ENCODE measurements around the gene GP1BA. TPM values are rescaled to one million over a fixed set of nuclear protein-coding genes. Genes with fewer than 3 reads are reported as not detected.

The GP1BA gene
- not detected in 2 replicates for total RNA-seq

GRCh38 chr17:4931963-4932362, at the start of gene GP1BA:
TSS of gene GP1BA (plus strand) at chr17:4932277. CDS start at chr17:4932605, 328 bp downstream.

DNA sequence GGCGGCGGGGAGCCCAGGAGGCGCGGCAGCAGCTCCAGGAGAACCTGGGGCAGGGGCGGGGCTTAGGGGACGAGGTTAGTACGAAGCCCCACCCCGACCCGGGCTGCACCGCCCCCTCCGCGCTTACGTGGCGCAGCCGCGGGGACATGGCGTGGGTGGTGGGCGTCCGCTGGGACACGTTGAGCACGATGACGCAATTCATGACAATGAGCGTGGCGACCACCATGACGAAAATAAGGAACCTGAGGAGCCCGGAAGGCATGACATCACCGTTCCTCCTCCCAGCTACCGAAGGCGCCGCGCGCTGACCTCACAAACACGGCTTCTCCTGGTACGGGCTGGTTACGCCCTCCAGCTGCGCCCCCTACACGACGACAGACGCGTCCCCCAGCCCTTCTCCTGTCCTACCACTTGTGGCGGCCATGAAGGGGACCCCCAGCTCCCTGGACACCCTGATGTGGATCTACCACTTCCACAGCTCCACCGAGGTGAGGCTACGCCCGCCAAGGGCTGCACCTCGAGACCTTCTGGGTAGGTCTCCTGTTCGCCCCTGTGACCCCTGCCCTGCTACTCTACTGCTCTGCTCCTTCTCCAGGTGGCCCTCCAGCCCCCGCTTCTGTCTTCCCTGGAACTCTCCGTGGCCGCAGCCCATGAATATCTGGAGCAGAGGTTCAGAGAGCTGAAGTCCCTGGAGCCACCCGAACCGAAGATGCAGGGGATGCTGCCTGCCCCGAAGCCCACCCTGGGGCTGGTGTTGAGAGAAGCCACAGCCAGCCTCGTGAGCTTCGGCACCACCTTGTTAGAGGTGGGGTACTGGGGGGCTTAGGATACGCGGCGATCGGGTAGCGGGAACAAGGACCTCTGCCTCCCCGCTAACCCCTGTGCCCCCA, 32.5 kb upstream of the GP1BA start, which contains the start of gene C17orf107:
C17orf107 (plus strand) TSS at position 196 of the 890 bp plus-strand sequence; CDS start at position 423, 227 bp downstream.

DNA sequence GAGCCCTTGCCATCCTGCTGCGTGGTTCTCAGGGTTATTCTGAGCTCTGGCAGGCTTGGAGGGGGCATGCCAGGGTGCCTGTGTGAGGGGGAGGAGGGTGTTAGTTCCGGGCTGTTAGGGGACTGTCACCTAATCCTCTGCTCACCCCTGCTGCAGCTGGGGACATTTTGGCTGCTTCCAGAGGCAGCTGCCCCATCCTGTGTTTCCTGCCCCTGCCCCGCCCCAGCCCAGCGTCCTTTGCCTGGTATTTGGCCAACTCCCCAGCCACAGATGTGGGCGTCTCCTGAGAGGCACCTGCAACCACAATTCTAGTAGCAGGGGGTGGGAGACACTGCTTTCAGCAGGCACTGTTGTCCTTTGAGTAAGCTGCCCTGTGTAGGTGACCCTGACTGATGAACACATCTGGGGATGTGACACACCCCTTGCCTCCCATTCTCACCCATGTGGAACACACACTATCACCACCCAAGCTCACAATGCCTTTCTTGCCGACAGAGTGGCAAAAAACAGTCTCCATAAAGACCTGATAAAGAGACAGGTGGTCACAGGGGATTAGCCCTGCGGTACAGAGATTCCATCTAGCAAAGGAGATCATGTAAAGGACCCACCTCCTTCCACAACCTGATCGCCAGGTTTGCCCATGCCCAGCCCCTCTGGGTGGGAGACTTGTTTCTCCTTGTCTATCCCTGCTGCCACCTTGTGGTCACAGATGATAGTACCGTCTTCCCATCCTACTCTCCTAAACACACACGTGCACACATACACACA, 28.8 kb upstream of the GP1BA start, which contains the start of gene CHRNE:
CHRNE (minus strand) TSS at position 48 of the 768 bp plus-strand sequence; CDS start at position 13, 35 bp downstream.

GRCh38 chr17:4939796-4940554, 7.9 kb downstream of the GP1BA start, which contains the start of the genes RNF167 and SLC25A11:
TSS of gene RNF167 (plus strand) at chr17:4940268. CDS start at chr17:4940910, 642 bp downstream.
TSS of gene SLC25A11 (minus strand) at chr17:4940046. CDS start at chr17:4939910, 136 bp downstream.

GRCh38 chr17:4948166-4948930, 16.3 kb downstream of the GP1BA start, which contains the start of gene PFN1:
TSS of gene PFN1 (minus strand) at chr17:4948530. CDS start at chr17:4948394, 136 bp downstream.

DNA sequence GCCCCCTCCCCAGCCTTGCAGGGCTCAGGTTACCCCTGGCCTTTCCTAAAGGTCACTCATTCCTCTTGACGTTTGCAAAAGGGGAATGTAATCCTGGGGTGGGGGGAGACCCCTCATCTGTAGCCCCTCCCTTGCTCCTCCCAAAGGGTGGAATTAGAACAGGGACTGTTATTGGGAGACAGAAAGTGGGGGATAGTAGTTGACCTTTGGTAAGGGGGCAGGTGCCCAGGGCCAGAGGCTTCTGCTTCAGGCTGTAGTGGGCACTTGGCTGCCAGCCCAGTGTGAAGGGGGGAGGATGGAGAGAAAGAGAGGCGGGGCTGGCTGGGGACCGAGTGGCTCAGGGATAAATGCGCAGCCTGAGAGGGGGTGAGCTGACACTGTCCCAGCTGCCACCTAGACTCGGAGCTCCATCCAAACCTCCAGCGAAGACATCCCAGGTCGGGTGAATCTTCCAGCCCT, 18.7 kb downstream of the GP1BA start, which contains the start of gene ENO3:
ENO3 (plus strand) TSS at position 374 of the 459 bp plus-strand sequence. CDS start 711 bp downstream, outside the sequence.

GRCh38 chr17:4967539-4968485, 35.7 kb downstream of the GP1BA start, which contains the start of gene SPAG7:
TSS of gene SPAG7 (minus strand) at chr17:4967817. CDS start at chr17:4967804, 13 bp downstream.

Other genes with a start within 250 kb of the GP1BA start
- gene PELP1, start 228.1 kb upstream of the GP1BA start, total RNA-seq = 31.1 and 36.1 TPM in 2 replicates
- gene ARRB2, start 221.6 kb upstream of the GP1BA start, total RNA-seq = 3.8 and 4.6 TPM in 2 replicates
- 14.0 and 15.9 TPM in 2 replicates for gene MED11, start 200.8 kb upstream of the GP1BA start, total RNA-seq
- 0.15 and 0.33 TPM in 2 replicates for gene ZMYND15, start 192.4 kb upstream of the GP1BA start, total RNA-seq
- gene CXCL16, start 192.3 kb upstream of the GP1BA start, total RNA-seq = 2.0 TPM in 1 of 2 replicates, not detected in the other
- not detected in 2 replicates for gene TM4SF5, start 160.4 kb upstream of the GP1BA start, total RNA-seq
- gene VMO1, start 145.9 kb upstream of the GP1BA start, total RNA-seq = 0.83 and 1.0 TPM in 2 replicates
- gene GLTPD2, start 143.3 kb upstream of the GP1BA start, total RNA-seq = not detected in 2 replicates
- gene PSMB6, start 136.1 kb upstream of the GP1BA start, total RNA-seq = 97.4 and 218 TPM in 2 replicates
- gene PLD2, start 125.1 kb upstream of the GP1BA start, total RNA-seq = 29.8 and 30.1 TPM in 2 replicates
- gene MINK1, start 98.9 kb upstream of the GP1BA start, total RNA-seq = 39.4 and 40.6 TPM in 2 replicates
- gene C17orf107, start 32.7 kb upstream of the GP1BA start, total RNA-seq = 1.9 and 5.0 TPM in 2 replicates
- 0.87 and 1.2 TPM in 2 replicates for gene CHRNE, start 29.2 kb upstream of the GP1BA start, total RNA-seq
- 49.3 and 52.8 TPM in 2 replicates for gene SLC25A11, start 7.8 kb downstream of the GP1BA start, total RNA-seq
- 24.0 and 30.8 TPM in 2 replicates for gene RNF167, start 8.0 kb downstream of the GP1BA start, total RNA-seq
- 605 and 662 TPM in 2 replicates for gene PFN1, start 16.3 kb downstream of the GP1BA start, total RNA-seq
- gene ENO3, start 18.8 kb downstream of the GP1BA start, total RNA-seq = 2.3 and 3.6 TPM in 2 replicates
- gene SPAG7, start 35.5 kb downstream of the GP1BA start, total RNA-seq = 43.2 and 56.1 TPM in 2 replicates
- 16.7 and 20.3 TPM in 2 replicates for gene CAMTA2, start 55.4 kb downstream of the GP1BA start, total RNA-seq
- gene INCA1, start 65.2 kb downstream of the GP1BA start, total RNA-seq = 0.66 TPM in 1 of 2 replicates, not detected in the other
- gene KIF1C, start 65.7 kb downstream of the GP1BA start, total RNA-seq = 65.3 and 110 TPM in 2 replicates
- gene SLC52A1, start 103.1 kb downstream of the GP1BA start, total RNA-seq = under 0.01 TPM in 1 of 2 replicates, not detected in the other
- 1.5 and 1.9 TPM in 2 replicates for gene ZFP3, start 146.2 kb downstream of the GP1BA start, total RNA-seq
- gene ZNF232, start 179.6 kb downstream of the GP1BA start, total RNA-seq = 6.8 and 7.8 TPM in 2 replicates
- gene USP6, start 183.8 kb downstream of the GP1BA start, total RNA-seq = under 0.01 TPM in 1 of 2 replicates, not detected in the other

All from smooth muscle cell of trachea (primary cell).